ENCODE measurements around the gene GLCE.
"Not testable (repeated sequence)": the region's sequence is repeated elsewhere in the genome, so short reads cannot be mapped to it uniquely, and the experiment has no call there.

GLCE gene

DNA sequence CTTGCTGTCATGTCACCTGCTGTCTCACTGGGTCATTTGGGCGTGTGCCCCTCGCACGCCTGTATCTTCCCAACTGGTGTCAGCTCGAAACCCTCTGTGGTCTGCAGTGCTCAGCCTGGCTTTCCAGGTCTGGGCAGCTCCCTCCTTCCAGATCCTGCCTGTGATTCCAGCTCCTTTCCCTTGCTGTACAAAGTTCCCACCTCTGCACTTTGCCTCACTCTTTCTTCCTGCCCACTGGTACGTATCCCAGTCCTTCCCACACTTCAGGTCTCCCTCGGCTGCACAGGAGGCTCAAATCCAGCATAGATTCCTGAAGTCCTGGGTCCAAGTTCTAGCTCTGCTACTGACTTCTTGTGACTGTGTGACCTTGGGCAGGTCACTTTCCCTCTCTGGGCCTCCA lies 136.2 kb downstream of the GLCE start:
- no peak for DNase-seq (ENCODE audit: extremely low read depth in 1 of 2, low read depth in 1 of 2)

- no peak for DNase-seq (ENCODE audit: extremely low read depth in 1 of 2, low read depth in 1 of 2)
Observed at GRCh38 chr15:69297642-69298353, 137.4 kb downstream of the GLCE start.

DNA sequence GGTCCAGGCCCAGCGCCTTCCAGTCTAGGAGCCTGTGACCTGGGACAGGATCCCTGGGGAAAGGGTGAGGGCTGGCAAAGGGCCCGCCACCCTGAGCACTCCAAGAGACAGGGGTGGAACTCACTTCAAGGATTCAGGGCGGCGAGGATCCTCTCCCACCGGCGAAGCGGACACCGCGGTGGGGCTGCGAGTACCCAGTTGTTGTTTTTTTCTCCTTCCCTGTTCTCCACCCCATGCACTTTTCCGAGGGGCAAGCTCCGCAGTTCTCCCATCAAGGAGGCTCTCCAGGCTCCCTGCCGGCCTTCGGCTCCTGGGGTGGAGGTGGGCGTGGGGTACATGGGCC lies 137.9 kb downstream of the GLCE start:
- no peak for DNase-seq (ENCODE audit: extremely low read depth in 1 of 2, low read depth in 1 of 2)

DNA sequence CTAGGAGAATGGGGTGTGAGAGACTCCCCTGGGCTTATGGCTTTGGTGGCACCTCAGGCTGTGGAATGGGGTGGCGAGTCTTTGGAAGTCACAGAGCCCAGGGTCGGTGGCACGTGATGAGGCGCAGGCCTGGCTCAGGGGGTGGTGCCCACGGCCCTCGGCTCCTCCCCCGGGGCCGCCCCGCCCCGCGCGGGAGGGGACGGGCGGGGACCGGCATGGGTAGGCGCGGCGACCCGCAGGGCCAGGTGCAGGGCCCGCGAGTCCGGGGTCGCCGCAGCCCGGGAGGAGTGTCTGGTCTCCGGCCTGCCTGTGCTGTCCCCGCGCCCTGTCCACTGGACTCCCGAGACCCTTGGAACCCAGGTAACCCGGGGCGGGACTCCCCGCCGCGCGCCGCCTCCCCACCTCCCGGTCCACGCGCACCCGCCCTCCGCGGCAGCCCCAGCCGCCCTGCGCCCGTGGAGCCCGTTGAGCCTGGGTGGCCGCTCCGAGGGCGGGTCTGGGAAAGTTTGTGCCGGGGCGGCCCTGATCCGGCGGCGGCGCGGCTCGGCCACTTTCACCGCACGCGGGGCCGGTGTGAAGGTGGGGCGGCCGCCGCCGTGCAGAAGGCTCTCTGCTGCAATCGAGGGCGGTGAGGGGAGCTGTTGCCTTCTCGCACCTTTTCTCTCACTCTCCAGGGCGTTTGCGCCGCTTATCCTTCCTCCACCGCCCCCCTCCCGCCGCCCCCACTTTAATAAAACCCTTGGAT lies 138.4 kb downstream of the GLCE start, which contains the start of gene PAQR5:
PAQR5 (plus strand) TSS at position 216 of the 745 bp plus-strand sequence. CDS start 61,169 bp downstream, outside the sequence.
- DNase-seq (ENCODE audit: extremely low read depth in 1 of 2, low read depth in 1 of 2), result no peak

GRCh38 chr15:69299451-69299886 lies 139.0 kb downstream of the GLCE start:
- no peak for DNase-seq (ENCODE audit: extremely low read depth in 1 of 2, low read depth in 1 of 2)

- no peak for DNase-seq (ENCODE audit: extremely low read depth in 1 of 2, low read depth in 1 of 2)
Observed at GRCh38 chr15:69299943-69300588, 139.6 kb downstream of the GLCE start.

- DNase-seq (ENCODE audit: extremely low read depth in 1 of 2, low read depth in 1 of 2), result not testable (repeated sequence)
Observed at GRCh38 chr15:69301101-69301500, 140.7 kb downstream of the GLCE start.

DNA sequence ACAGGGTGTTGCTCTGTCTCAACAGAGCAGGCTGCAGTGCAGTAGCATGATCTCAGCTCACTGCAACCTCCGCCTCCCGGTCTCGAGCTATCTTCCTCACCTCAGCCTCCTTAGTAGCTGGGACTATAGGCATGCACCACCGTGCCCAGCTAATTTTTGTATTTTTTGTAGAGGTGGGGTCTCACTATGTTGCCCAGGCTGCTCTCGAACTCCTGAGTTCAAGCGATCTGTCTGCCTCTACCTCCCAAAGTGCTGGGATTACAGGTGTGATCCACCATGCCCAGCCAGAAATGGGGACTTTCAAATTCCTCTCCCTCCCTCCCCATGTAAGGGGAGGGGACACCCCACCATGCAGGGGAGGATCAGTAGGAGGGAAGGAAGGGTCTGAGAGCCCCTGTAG lies 141.7 kb downstream of the GLCE start:
- DNase-seq (ENCODE audit: extremely low read depth in 1 of 2, low read depth in 1 of 2), result not testable (repeated sequence)

- no peak for DNase-seq (ENCODE audit: extremely low read depth in 1 of 2, low read depth in 1 of 2)
Observed at GRCh38 chr15:69302929-69303328, 142.5 kb downstream of the GLCE start.

GRCh38 chr15:69303337-69304181 lies 143.1 kb downstream of the GLCE start:
- DNase-seq (ENCODE audit: extremely low read depth in 1 of 2, low read depth in 1 of 2), result no peak

DNA sequence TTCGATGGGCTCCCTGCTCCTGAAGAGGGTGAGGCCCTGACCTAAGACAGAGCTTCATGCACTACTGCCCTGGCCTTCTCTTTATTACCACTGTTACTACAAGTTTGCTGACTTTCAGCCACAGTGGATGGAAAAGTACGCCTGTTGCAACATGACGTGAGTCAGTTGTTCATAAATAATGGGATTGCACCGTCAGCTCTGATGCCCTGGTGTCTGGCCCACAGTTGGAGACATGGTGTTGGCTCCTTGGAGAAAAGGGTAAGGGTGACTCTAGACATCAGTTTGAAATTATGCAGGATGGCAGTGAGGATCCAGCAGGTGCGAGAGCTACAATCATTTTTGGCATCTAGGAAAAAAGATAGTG lies 143.7 kb downstream of the GLCE start:
- DNase-seq (ENCODE audit: extremely low read depth in 1 of 2, low read depth in 1 of 2), result no peak

GRCh38 chr15:69305204-69305931 lies 144.9 kb downstream of the GLCE start:
- no peak for DNase-seq (ENCODE audit: extremely low read depth in 1 of 2, low read depth in 1 of 2)

DNA sequence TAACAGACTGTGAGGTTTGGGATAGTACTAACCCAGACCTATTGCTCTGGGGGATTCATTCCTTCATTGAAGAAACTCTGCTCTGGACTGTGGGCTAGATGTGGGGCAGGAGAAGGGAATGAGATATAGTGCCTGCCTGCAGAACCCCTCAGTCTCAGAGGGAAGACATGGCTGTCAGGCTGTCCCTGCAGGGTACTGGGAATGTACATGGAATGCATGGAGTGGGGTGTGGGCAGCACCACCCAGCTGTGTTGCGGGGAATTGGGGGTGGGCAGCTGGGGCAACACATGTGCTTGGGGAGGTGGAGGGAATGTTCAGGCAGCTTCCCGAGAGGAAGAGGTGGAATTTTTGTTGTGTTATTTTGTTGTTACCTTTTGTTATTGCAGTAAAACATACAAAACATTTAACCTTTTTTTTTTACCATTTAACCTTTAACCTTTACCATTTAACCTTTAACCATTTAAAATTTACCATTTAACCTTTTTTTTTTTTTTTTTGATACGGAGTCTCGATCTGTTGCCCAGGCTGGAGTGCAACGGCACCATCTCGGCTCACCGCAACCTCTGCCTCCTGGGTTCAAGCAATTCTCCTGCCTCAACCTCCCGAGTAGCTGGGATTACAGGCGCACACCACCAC lies 145.6 kb downstream of the GLCE start:
- no peak for DNase-seq (ENCODE audit: extremely low read depth in 1 of 2, low read depth in 1 of 2)

GRCh38 chr15:69307939-69308338 lies 147.5 kb downstream of the GLCE start:
- no peak for DNase-seq (ENCODE audit: extremely low read depth in 1 of 2, low read depth in 1 of 2)

- no peak for DNase-seq (ENCODE audit: extremely low read depth in 1 of 2, low read depth in 1 of 2)
Observed at GRCh38 chr15:69308949-69309348, 148.5 kb downstream of the GLCE start.

DNA sequence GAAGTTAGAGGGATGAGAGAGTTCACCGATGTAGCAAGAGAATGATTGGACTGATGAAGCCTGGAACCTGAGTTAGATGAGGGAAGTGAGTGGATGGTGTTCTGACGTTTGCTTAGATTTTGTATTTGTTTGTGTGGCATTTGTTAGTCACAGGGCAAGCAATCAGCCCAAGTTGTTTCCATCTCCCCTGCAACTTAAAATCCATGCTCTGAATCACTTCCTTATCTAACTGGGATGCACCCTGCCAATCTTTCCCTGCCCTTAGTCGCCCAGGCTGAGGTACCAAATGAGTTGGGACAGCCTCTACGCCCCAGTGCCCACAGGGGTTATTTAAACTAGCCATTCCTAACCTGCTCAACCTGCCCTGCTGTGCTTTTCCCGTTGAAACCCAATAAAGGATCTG lies 150.9 kb downstream of the GLCE start:
- DNase-seq (ENCODE audit: extremely low read depth in 1 of 2, low read depth in 1 of 2), result no peak

DNA sequence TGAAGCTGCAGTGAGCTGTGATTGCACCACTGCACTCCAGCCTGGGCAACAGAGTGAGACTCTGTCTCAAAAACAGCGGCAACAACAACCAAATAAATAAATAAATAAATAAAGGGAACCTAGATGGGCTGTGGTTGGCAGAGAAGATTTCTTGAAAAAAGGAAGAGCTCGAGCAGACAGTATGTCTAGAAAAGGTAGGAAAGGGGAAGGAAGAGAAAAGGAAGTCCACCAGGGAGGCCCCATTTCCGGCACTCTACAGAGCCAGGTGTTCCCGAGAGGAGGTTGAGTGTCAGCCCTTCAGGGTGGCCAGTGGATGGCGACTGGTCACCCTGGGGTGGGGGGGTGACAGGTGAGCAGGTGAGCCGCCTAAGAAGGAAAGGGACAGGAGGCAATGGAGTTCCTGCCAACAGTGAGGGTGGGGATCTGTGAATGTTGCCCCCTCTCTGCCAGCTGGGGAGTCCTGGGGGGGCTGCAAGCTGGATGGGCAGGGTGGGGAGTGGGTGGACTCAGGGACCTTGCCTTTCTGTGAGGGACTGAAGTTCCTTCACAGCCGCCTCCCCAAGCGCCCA lies 153.1 kb downstream of the GLCE start:
- DNase-seq (ENCODE audit: extremely low read depth in 1 of 2, low read depth in 1 of 2), result no peak

GRCh38 chr15:69314131-69314530 lies 153.7 kb downstream of the GLCE start:
- no peak for DNase-seq (ENCODE audit: extremely low read depth in 1 of 2, low read depth in 1 of 2)

GRCh38 chr15:69314736-69315135 lies 154.3 kb downstream of the GLCE start:
- DNase-seq (ENCODE audit: extremely low read depth in 1 of 2, low read depth in 1 of 2), result no peak
